K562 (cell line): ENCODE results near the gene CTBP2. TPM values are rescaled to one million over a fixed set of nuclear protein-coding genes. Genes with fewer than 3 reads are reported as not detected.

Experiments
- ATAC-seq: fragments of 200-7000 bp; cut with Tn5 transposase; 3 replicates; pipeline ENCODE4 v1.9.1; 2020; ENCODE audit warnings: moderate library complexity
- BruUV-seq: library from RNA; stranded (reverse); fragments of 400-500 nt; replicated peaks from 2 replicates; lab custom pipeline; 2021; lab: Mats Ljungman, UMichigan
- CTCF ChIA-PET: fragments of 300-600 bp; formaldehyde crosslinking; extraction: SDS; loops from one replicate; lab custom pipeline; 2021; ENCODE audit warnings: low intra/inter-chr PET ratio; lab: Yijun Ruan, JAX
- POLR2A ChIA-PET: fragments of 300-600, 350-650 bp; sonication (Branson Sonifier 250); formaldehyde crosslinking; extraction: SDS; loops from one replicate; lab custom pipeline; 2021; ENCODE audit warnings: antibody characterized with exemption, inconsistent platforms; lab: Yijun Ruan, JAX
- DNase-seq, 4 experiments: peaks; one replicate each; pipeline versions ENCODE4 v3.0.0 to v3.0.0-alpha.2; 2011 to 2018; ENCODE audit warnings: low spot score in 3 of 4, mixed read lengths in 3 of 4; ENCODE audit errors: extremely low read depth in 1 of 4
- FAIRE-seq: peaks from 2 replicates; lab custom pipeline; 2011; peaks lifted over from hg19 to GRCh38; lab: Jason Lieb, UNC
- H2AFZ ChIP-seq: 2 replicates; pipeline ENCODE4 v1.6.0; 2011; ENCODE audit warnings: low read depth, low read length, control low read depth, inconsistent platforms
- H3K27ac ChIP-seq: fragments of 200-600 bp; 3 replicates; pipeline ENCODE4 v1.8.0; 2011; ENCODE audit warnings: low read depth, mild to moderate bottlenecking, control low read depth, inconsistent platforms, low read length, moderate library complexity, mixed read lengths; ENCODE audit errors: extremely low read depth
- H3K27me3 ChIP-seq, 2 experiments: fragments of 300-600 bp in 1 of 2; 2 replicates in 1 of 2; 3 replicates in 1 of 2; pipeline versions ENCODE4 v1.6.0 to v1.8.0; 2011; ENCODE audit warnings: inconsistent platforms in 2 of 2, low read length in 2 of 2, mild to moderate bottlenecking in 1 of 2, mixed read lengths in 1 of 2, moderate library complexity in 1 of 2; ENCODE audit not compliant: control insufficient read depth in 2 of 2, insufficient read depth in 2 of 2
- H3K36me3 ChIP-seq: fragments of 300-600 bp; 3 replicates; pipeline ENCODE4 v1.8.0; 2011; ENCODE audit warnings: mild to moderate bottlenecking, low read length, inconsistent platforms; ENCODE audit not compliant: control insufficient read depth, insufficient read depth
- H3K4me1 ChIP-seq, 2 experiments: fragments of 200-600 bp in 1 of 2; replicated peaks in 1 of 2; 2 replicates in 1 of 2; 3 replicates in 1 of 2; pipeline versions ENCODE4 v1.5.1 to v1.8.0; 2011; ENCODE audit warnings: inconsistent platforms in 2 of 2, low read length in 2 of 2, mild to moderate bottlenecking in 1 of 2, mixed read lengths in 1 of 2, moderate library complexity in 1 of 2; ENCODE audit not compliant: control insufficient read depth in 2 of 2, insufficient read depth in 2 of 2
- H3K4me2 ChIP-seq: 2 replicates; pipeline ENCODE4 v1.6.1; 2011; ENCODE audit warnings: low read length, control low read depth, inconsistent platforms, mixed read lengths; ENCODE audit not compliant: insufficient read depth
- H3K4me3 ChIP-seq: fragments of 200-600 bp; sonication (generic), shearing (Covaris generic); 2 replicates; pipeline ENCODE4 v1.5.1; 2016; ENCODE audit warnings: control low read depth, inconsistent platforms
- H3K79me2 ChIP-seq: fragments of 200-600 bp; 3 replicates; pipeline ENCODE4 v1.8.0; 2011; ENCODE audit warnings: low read length, inconsistent platforms; ENCODE audit not compliant: control insufficient read depth, insufficient read depth
- H3K9ac ChIP-seq, 2 experiments: 2 replicates each; pipeline versions ENCODE4 v1.6.0 to v1.6.1; 2011; ENCODE audit warnings: low read depth in 2 of 2, low read length in 2 of 2, control low read depth in 1 of 2, inconsistent platforms in 1 of 2, mild to moderate bottlenecking in 1 of 2, mixed read lengths in 1 of 2; ENCODE audit not compliant: insufficient read depth in 1 of 2
- H3K9me1 ChIP-seq: one replicate; pipeline ENCODE4 v1.6.0; 2011; ENCODE audit warnings: inconsistent platforms, mild to moderate bottlenecking, low read length, moderate library complexity; ENCODE audit not compliant: control insufficient read depth, insufficient read depth
- H3K9me3 ChIP-seq: replicated peaks from 2 replicates; pipeline ENCODE4 v1.5.1; 2011; ENCODE audit warnings: low read depth, low read length, inconsistent platforms; ENCODE audit not compliant: control insufficient read depth, insufficient read depth
- H4K20me1 ChIP-seq: replicated peaks from 2 replicates; pipeline ENCODE4 v1.6.1; 2011; ENCODE audit warnings: low read length, inconsistent platforms, mixed read lengths; ENCODE audit not compliant: control insufficient read depth, insufficient read depth
- NFIC ChIP-seq: fragments of 450-650 bp; IDR thresholded peaks from 2 replicates; pipeline ENCODE4 v1.6.1; 2017; ENCODE audit warnings: mild to moderate bottlenecking, inconsistent platforms
- RBM22 ChIP-seq: fragments of 200-400 bp; formaldehyde crosslinking; IDR thresholded peaks from 2 replicates; pipeline ENCODE4 v1.6.1; 2018; ENCODE audit warnings: low read length, low read depth; ENCODE audit not compliant: poor library complexity, severe bottlenecking
- RHOXF2B ChIP-seq: fragments of 250-450 bp; sonication (Bioruptor Pico); conservative IDR thresholded peaks from 2 replicates; pipeline ENCODE4 v1.5.1; 2021
- YY1 ChIP-seq, 3 experiments: IDR thresholded peaks; 2 replicates each; pipeline ENCODE4 v1.6.1; 2011; ENCODE audit warnings: low read length in 2 of 3, mild to moderate bottlenecking in 2 of 3, moderate library complexity in 2 of 3, borderline replicate concordance in 1 of 3, control low read depth in 1 of 3, low read depth in 1 of 3; ENCODE audit not compliant: insufficient read depth in 3 of 3, insufficient replicate concordance in 2 of 3, control insufficient read depth in 1 of 3, insufficient read length in 1 of 3; ENCODE audit errors: extremely low read depth in 1 of 3
- ZNF124 ChIP-seq: sonication (generic); formaldehyde crosslinking; IDR thresholded peaks from 2 replicates; pipeline ENCODE4 v1.8.1; 2022; ENCODE audit warnings: missing genetic modification reagents
- WGBS: fragments of 100-300 bp; shearing (Covaris generic); methylation state at CpG from one replicate; pipeline ENCODE4 v1.1.6; 2016; ENCODE audit warnings: low coverage, mixed read lengths; ENCODE audit not compliant: insufficient coverage; ENCODE audit errors: missing lambda C conversion rate; 5-methylcytosine and 5-hydroxymethylcytosine counted together
- in situ Hi-C: fragments of 300-500 bp; cut with MboI; formaldehyde crosslinking; loops from 4 replicates; pipeline ENCODE4 v1.15.0; 2018; ENCODE audit warnings: inconsistent platforms, mixed read lengths
- intact Hi-C: fragments of 100-400 bp; cut with micrococcal nuclease; formaldehyde crosslinking; loops from 2 replicates; pipeline ENCODE4 v1.14.2; 2022
- polyA plus RNA-seq, 8 experiments: library from polyadenylated mRNA; depleted of rRNA in 4 of 8; stranded (reverse) in 5 of 8; unstranded in 3 of 8; fragments of >200 nt; fragmentation: Nextera tagmentation in 2 of 8; fragmentation: Illumina TruSeq in 1 of 8; extraction: Ambion mirVana in 2 of 8; extraction: Trizol in 1 of 8; gene quantifications; 2 replicates each; pipeline versions ENCODE4 v1.2.1 to v1.2.3, GENCODE V29; 2011 to 2014; ENCODE audit warnings: inconsistent platforms in 1 of 8, missing spikeins in 1 of 8
- total RNA-seq, 7 experiments: library from RNA; depleted of rRNA in 6 of 7; stranded (reverse); fragments of >200 nt in 6 of 7; fragmentation: Illumina TruSeq in 2 of 7; extraction: Trizol in 2 of 7; gene quantifications; 2 replicates each; pipeline versions ENCODE4 v1.2.1 to v1.2.3, GENCODE V29; 2011 to 2021; ENCODE audit warnings: low replicate concordance in 1 of 7

Gene CTBP2
- total and polyA plus RNA-seq, 9 of the 15 experiments (the other 6 are each of a cell fraction or from before 2014, with no cell fraction given), result 1.3 to 8.8 (median 5.1) TPM

DNA sequence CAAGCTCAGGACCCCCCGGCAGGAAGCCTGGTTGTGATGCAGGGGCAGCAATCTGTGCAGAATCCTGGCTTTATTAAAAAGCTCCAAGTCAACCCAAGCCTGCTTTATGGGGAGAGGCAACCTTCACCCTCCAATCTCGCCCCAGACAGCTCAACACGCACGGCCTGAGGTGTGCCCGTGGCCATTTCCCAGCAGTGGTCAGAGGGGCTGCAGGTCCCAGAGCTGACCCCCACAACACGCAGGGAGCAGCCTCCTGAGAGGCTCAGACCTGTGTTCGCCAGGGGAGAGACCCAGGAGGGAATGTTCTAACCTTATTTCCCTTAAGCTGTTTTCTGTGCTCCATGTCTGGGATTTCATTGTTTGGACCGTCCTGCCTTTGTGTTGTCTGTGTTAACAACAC is 108.2 kb downstream of the CTBP2 start:
- Histone ChIP-seq H3K9me3 (no peaks in the 10 kb centered on the region), H3K4me2 (no peak overlapping the region; the same call in 1 of the 2 replicates), H3K4me1 (peaks cover 40 to 50% of the 10 kb centered on the region in 2 experiments), H3K27me3 (no peaks in the 10 kb centered on the region), H4K20me1 (peaks cover 26% of the 10 kb centered on the region), H3K9me1 (peaks cover 11% of the 10 kb centered on the region), H3K27ac (no peak overlapping the region), H3K36me3 (peaks cover 14% of the 10 kb centered on the region; the same call in 2 of the 3 replicates), H2AFZ (no peak overlapping the region), H3K9ac (peak overlapping the region in 1 of 2 experiments; percentile 26; a peak in 1 of 4 replicates), H3K4me3 (no peak overlapping the region), H3K79me2 (peaks cover 87% of the 10 kb centered on the region)
- FAIRE-seq, result no peak
- TF ChIP-seq NFIC (no peak), RBM22 (peak; percentile 24), RHOXF2B (no peak)
- peak in 3 of 4 experiments; percentile 1 to 3 (median 2) for DNase-seq
- WGBS, result 48% methylated on average over 7 of the region's 8 CpGs
- CTCF ChIA-PET, result no interaction called here
- no peak for ATAC-seq
- BruUV-seq, result no TSS peak
- in situ Hi-C loops (no loop called here), intact Hi-C loops (loop anchor here (5.0 kb wide), 1 partner anchor 95 kb away; no protein-coding TSS in a partner anchor)
- POLR2A ChIA-PET, result interaction anchor here (0.5 to 0.7 kb wide), 2 partner anchors 21 to 100 kb away, joined by 3 read pairs; no protein-coding TSS in a partner anchor

- no peaks in the 10 kb centered on the region for H3K27me3 ChIP-seq
- peaks cover 9% of the 10 kb centered on the region; the same call in 2 of the 3 replicates for H3K36me3 ChIP-seq
- peaks cover 41 to 57% of the 10 kb centered on the region in 2 experiments; a peak in 4 of 5 replicates for H3K4me1 ChIP-seq
- H3K4me3 ChIP-seq, result no peak overlapping the region
- peaks cover 6% of the 10 kb centered on the region for H3K9me1 ChIP-seq
- ChIA-PET POLR2A (interaction anchor here (0.6 to 1.0 kb wide), 4 partner anchors 11 to 251 kb away, joined by 3 to 4 read pairs (median 3); no protein-coding TSS in a partner anchor), CTCF (no interaction called here)
- in situ Hi-C loops, result no loop called here
- no peak for FAIRE-seq
- 0 out of 2 replicates have a peak overlapping the region, but pooled peaks have one; percentile 57 for H3K4me2 ChIP-seq
- no TSS peak for BruUV-seq
- no peak for ATAC-seq
- intact Hi-C loops, result loop anchor here (5.0 kb wide), 1 partner anchor 97 kb away; no protein-coding TSS in a partner anchor
- no peaks in the 10 kb centered on the region for H3K9me3 ChIP-seq
- WGBS, result 57% methylated on average over 14 of the region's 14 CpGs
- no peak overlapping the region for H2AFZ ChIP-seq
- H3K9ac ChIP-seq, result no peak overlapping the region
- H4K20me1 ChIP-seq, result peaks cover 22% of the 10 kb centered on the region
- H3K27ac ChIP-seq, result no peak overlapping the region
- peaks cover 89% of the 10 kb centered on the region for H3K79me2 ChIP-seq
- peak in 3 of 4 experiments; percentile 4 to 6 (median 5) for DNase-seq
- no peak for TF ChIP-seq YY1 (IDR thresholded peaks at IDR 0.05; ENCODE audit: borderline replicate concordance in 1 of 3, control insufficient read depth in 1 of 3, extremely low read depth in 1 of 3, insufficient read depth in 3 of 3, insufficient read length in 1 of 3, insufficient replicate concordance in 2 of 3, low read depth in 1 of 3, low read length in 2 of 3)
- TF ChIP-seq ZNF124 (CRISPR knock-in tag), result no peak
These were observed 110.0 kb downstream of the CTBP2 start for GRCh38 chr10:125050383-125050782.
